22Rv1 (cell line): ENCODE measurements around the gene ST8SIA5.
A peak's percentile ranks its signal among the peaks of the same experiment; 100 is the strongest.
"Not testable (repeated sequence)": the region's sequence is repeated elsewhere in the genome, so short reads cannot be mapped to it uniquely, and the experiment has no call there.

Experiments
- H3K27ac ChIP-seq: fragments of 450-650 bp; 2 replicates; pipeline ENCODE4 v1.5.1; 2017
- CTCF ChIP-seq: fragments of 450-650 bp; IDR thresholded peaks from 2 replicates; pipeline ENCODE4 v1.5.1; 2017; ENCODE audit warnings: mild to moderate bottlenecking
- ZFX ChIP-seq: fragments of 450-650 bp; IDR thresholded peaks from 2 replicates; pipeline ENCODE4 v1.6.1; 2017; ENCODE audit warnings: antibody characterized with exemption, borderline replicate concordance

ST8SIA5 gene

GRCh38 chr18:46756559-46757201 lies at the start of gene ST8SIA5:
Gene ST8SIA5 (minus strand): TSS chr18:46757053. CDS start chr18:46756508, 545 bp downstream.
- no peak within 1 kb of the TSS for H3K27ac ChIP-seq
- TF ChIP-seq ZFX (no peak), CTCF (no peak)

DNA sequence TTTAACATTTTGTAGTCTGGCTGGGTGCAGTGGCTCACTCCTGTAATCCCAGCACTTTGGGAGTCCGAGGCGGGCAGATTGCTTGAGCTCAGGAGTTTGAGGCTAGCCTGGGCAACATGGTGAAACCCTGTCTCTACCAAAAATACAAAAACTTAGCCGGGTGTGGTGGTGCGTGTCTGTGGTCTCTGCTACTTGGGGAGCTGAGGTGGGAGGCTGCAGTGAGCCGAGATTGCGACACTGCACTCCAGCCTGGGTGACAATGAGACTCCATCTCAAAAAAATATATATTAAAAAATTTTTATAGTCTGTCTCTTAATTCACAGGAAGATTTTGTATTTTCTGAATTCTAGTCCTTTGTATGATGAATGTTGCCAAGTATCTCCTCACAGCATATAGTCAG lies 39.1 kb upstream of the ST8SIA5 start:
- H3K27ac ChIP-seq: not testable (repeated sequence)

DNA sequence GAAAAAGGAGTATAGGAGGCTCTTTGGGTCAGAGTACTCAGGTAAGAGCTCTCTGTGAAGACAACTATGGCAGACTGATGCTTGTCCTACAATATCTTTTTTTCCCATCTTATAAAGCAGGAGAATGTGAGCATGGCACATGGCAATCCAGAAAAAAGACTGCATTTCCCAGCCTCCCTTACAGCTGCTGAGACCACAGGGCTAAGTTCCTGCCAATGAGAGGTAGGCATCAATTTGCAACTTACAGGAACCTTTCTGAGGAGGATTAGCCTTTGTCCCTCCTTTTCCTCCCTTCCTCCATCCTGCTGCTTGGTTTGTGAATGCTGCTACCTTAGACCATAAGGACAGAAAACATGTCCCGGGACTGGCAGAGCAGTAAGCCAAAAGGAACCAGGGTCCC lies 37.8 kb upstream of the ST8SIA5 start:
- no peak overlapping the region for H3K27ac ChIP-seq
- no peak for TF ChIP-seq CTCF
- no peak for TF ChIP-seq ZFX

DNA sequence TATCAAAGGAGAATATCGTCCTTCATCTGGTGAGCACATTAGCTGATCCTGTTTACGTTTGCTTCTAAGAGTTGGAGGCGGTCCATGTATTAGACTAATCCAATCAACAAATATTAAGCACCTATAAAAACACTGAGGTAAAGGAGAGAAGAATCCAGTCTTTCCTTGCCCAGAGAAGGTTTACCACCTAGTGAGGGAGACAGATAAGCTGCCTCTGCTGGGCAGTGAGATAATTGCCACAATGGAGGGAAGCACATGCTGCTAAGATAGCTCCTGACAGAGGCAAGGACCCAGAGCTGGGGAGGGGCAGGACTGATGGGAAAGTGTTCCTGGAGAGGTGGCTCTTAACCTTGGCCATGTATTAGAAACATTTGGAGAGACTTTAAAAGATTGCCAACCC lies 36.7 kb upstream of the ST8SIA5 start:
- TF ChIP-seq CTCF (peak; percentile 49), ZFX (no peak)
- H3K27ac ChIP-seq: no peak overlapping the region

- TF ChIP-seq ZFX (no peak), CTCF (no peak)
- no peak overlapping the region for H3K27ac ChIP-seq
These were observed 32.2 kb upstream of the ST8SIA5 start for GRCh38 chr18:46789088-46789487.

DNA sequence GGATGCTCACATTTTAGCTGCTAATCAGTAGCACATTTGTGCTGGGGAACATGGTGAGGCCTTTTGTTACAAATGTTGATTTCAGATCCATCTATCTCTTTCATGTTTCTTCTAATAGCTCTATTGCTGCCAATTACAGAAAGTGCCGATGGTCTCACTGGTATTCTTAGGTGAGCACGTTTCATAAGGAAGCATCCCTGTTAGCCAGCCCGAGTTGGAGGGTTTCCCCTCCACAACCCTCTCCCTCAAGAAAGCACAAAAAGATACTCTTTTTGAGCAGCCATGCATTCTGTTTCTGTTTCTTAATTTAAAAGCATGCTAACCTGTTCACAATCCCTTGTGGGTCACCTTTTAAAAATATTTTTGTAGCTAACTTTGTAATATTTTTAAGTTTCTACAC lies 30.8 kb upstream of the ST8SIA5 start:
- no peak overlapping the region for H3K27ac ChIP-seq
- TF ChIP-seq CTCF (no peak), ZFX (no peak)

- TF ChIP-seq ZFX (no peak), CTCF (no peak)
- no peak overlapping the region for H3K27ac ChIP-seq
These were observed 15.5 kb upstream of the ST8SIA5 start for GRCh38 chr18:46772357-46772756.

- no peak for TF ChIP-seq ZFX
- no peak for TF ChIP-seq CTCF
- no peak overlapping the region for H3K27ac ChIP-seq
These were observed 14.3 kb upstream of the ST8SIA5 start for GRCh38 chr18:46771141-46771540.
